Amniotic epithelial cell (primary cell): ENCODE results near the gene CAV2.

Experiments
- DNase-seq: peaks from one replicate; pipeline ENCODE4 v3.0.0-alpha.2; 2010; ENCODE audit warnings: low read depth

Gene CAV2

GRCh38 chr7:116524609-116525297, 25.2 kb downstream of the CAV2 start, which contains the start of gene CAV1:
TSS of gene CAV1 (plus strand) at chr7:116525036. CDS start at chr7:116525063, 27 bp downstream.
- peak; percentile 87 for DNase-seq

DNA sequence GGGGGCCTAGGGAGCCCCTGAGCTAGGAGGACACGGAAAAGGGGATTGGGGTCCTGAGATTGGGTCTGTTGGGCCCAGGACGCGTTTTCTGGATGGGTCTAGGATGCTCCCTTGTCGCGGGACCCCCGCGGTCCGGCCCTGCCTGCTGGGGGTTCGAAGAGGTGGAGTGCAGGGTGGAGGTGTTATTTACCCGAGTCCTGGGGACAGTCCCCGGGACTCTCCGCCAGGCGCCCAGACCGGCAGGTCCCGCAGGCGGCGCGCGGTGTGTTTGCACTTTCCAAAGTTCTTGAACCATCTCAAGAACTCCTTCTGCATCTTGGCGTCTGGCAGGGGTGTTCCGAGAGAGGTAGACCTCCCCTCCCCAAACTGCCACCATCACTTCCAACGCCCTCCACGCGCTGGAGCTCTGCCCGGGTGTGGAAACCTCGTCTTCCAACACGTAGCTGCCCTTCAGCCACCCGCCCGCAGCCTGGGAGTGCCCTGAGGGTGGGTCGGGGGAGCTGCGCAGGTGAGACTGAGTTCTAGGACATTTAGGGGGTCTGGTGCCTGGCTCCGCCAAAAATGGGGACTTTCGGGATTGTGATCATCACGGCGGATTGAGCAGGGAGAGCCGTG, 25.9 kb downstream of the CAV2 start:
- no peak for DNase-seq

- peak; percentile 69 for DNase-seq
Measured at GRCh38 chr7:116525913-116526861, 26.6 kb downstream of the CAV2 start.

DNA sequence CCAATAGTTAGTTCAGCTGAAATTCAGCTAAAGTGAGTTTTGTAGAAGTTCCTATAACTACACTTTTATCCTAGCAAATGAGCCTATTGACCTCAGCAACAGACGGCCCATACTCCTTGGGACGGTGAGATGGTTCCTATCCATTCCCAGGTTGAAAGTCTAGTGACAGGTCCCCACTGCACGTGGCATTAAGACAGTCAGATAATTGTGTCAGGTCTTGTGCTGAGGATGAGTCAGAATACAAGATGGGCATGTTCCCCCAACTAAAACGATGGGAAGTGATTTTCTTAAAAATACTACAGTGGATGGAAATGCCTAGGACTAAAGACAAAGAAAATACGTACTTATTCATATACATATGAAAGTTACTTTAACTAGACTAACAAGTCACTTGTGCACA, 27.4 kb downstream of the CAV2 start:
- DNase-seq: no peak

GRCh38 chr7:116527521-116527920, 28.0 kb downstream of the CAV2 start:
- no peak for DNase-seq

- peak; percentile 97 for DNase-seq
Measured at GRCh38 chr7:116528008-116528789, 28.7 kb downstream of the CAV2 start.

DNA sequence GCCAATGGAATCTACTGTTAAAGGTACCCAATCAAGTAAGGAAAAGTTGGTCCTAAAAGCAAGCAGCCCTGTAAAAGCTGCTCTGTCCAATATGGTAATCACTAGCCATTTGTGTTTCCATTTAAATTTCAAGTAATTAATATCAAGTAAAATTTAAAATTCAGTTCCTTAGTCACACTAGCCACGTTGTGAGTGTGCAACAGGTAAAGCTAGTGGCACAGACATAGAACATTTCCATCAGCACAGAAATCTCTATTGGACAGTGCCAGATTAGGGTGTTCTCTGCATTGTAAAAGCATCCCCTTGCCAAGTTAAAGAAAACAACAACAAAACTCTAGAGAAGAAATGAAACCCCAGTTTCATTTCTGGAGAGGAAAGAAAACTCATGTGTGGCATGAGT, 29.7 kb downstream of the CAV2 start:
- no peak for DNase-seq

- DNase-seq: no peak
Measured at GRCh38 chr7:116530107-116530820, 30.7 kb downstream of the CAV2 start.

GRCh38 chr7:116532102-116532688, 32.7 kb downstream of the CAV2 start:
- no peak for DNase-seq

DNA sequence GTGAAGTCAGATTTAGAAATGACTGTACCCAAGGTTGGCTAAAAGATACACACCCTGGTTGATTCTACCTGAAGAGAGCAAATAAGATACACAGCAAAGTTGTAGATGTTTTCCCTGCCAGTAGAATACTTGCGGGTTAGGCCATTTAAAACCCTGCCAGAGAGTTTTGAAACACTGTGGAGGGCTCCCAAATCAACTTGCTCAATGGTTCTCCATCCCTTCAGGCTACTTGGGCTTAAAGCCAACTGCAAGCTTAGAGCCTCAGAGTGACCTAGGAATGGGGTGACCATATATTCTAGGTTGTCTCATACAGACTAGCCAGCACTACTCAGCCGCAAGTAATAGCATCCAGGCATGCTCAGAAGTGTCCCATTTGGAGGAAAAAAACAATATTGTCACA, 35.3 kb downstream of the CAV2 start:
- no peak for DNase-seq

DNA sequence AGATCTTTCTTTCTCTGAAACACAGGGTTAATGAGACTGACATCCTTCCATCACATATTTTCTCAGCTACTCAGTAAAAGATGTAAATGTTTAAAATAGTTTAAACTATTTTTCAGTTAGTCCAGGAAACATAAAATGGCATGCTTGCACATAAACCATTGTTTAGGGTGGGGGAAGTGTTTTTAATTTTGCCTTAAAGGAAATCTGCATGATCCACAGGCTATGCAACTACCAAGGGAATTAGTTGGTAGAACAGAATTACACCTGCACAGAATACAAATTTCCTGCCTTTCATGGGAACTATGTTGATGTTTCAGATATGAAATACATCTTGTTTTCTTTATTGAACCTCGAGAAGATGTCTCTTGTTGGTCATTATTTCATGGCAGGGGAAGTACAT, 35.9 kb downstream of the CAV2 start:
- DNase-seq: no peak

GRCh38 chr7:116538138-116538537, 38.6 kb downstream of the CAV2 start:
- no peak for DNase-seq

- DNase-seq: no peak
Measured at GRCh38 chr7:116539879-116540278, 40.3 kb downstream of the CAV2 start.

- no peak for DNase-seq
Measured at GRCh38 chr7:116540743-116541142, 41.2 kb downstream of the CAV2 start.

GRCh38 chr7:116541951-116542350, 42.4 kb downstream of the CAV2 start:
- no peak for DNase-seq

GRCh38 chr7:116542618-116543017, 43.1 kb downstream of the CAV2 start:
- peak; percentile 66 for DNase-seq

DNA sequence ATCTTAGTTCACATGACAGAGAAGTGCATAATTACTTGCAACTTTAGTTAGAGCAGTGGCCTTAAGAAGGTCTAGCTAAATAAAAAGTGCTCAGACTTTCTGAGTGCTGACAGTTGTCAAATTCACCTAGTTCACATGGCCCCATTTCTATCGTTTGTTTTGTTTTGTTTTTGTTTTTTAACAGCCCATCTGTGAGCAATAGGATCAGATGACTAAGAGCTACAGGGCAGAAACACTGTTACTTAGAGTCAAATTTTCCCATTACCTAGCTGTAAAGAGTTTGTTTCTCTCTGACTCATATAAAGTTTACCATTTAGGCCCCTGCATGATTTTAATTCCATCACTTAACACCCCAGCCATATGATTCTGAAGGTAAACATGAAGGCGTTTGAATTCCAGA, 44.1 kb downstream of the CAV2 start:
- DNase-seq: peak; percentile 67

GRCh38 chr7:116544487-116544886, 44.9 kb downstream of the CAV2 start:
- no peak for DNase-seq

DNA sequence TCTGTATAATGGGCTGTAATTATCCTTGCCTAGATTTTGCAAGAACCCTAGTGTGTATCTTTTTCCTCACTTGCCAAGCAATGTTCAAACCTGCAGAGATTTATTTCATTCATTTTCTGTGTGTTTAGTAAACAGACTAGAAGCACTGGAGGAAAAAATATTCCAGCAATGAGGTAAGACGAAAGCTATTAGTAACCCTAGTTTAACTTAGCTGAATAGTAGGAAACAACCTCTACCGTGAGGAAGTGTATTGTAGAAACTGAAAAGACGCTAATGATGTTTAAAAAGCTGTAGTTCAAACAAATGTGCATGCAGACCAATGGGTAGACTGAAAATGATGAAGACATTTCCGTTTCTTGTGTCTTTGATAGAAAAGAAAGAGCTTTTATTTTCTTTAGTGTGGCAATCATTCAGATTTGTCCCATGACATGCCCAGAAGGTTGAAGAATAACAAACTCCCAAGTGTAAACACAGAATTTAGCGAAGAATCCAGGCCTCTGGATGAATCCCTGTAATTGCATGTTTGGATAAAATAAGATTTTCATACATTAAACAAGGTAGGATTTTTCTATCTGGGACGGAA, 46.0 kb downstream of the CAV2 start:
- no peak for DNase-seq

DNA sequence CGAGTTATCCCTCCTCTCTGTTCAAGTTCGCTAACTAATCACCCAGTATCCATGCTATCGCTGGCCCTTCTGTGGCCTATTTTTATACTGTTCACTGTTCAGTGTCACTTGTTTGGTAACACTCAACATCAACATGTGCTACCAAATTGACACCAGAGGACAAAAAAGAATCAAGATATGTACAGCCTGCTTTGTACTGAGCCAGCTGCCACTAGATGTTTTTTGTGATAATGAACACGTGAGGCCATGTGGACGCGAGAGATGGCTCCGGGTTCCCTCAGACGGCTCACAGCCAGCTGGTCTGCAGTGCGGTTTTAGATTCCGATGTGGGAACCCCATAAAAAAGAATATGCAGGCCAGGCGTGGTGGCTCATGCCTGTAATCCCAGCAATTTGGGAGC, 46.5 kb downstream of the CAV2 start:
- DNase-seq: no peak

- DNase-seq: no peak
Measured at GRCh38 chr7:116546916-116547315, 47.4 kb downstream of the CAV2 start.
